HG03135 (cell line): ENCODE results near the gene TES.
A peak's percentile ranks its signal among the peaks of the same experiment; 100 is the strongest.
"Not testable (repeated sequence)": the region's sequence is repeated elsewhere in the genome, so short reads cannot be mapped to it uniquely, and the experiment has no call there.

Experiments
- ATAC-seq: cut with Tn5 transposase; IDR thresholded peaks from one replicate; pipeline ENCODE4 v1.9.1; 2021; ENCODE audit warnings: mild to moderate bottlenecking, moderate library complexity; ENCODE audit not compliant: unreplicated experiment

TES gene, protein sequence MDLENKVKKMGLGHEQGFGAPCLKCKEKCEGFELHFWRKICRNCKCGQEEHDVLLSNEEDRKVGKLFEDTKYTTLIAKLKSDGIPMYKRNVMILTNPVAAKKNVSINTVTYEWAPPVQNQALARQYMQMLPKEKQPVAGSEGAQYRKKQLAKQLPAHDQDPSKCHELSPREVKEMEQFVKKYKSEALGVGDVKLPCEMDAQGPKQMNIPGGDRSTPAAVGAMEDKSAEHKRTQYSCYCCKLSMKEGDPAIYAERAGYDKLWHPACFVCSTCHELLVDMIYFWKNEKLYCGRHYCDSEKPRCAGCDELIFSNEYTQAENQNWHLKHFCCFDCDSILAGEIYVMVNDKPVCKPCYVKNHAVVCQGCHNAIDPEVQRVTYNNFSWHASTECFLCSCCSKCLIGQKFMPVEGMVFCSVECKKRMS

DNA sequence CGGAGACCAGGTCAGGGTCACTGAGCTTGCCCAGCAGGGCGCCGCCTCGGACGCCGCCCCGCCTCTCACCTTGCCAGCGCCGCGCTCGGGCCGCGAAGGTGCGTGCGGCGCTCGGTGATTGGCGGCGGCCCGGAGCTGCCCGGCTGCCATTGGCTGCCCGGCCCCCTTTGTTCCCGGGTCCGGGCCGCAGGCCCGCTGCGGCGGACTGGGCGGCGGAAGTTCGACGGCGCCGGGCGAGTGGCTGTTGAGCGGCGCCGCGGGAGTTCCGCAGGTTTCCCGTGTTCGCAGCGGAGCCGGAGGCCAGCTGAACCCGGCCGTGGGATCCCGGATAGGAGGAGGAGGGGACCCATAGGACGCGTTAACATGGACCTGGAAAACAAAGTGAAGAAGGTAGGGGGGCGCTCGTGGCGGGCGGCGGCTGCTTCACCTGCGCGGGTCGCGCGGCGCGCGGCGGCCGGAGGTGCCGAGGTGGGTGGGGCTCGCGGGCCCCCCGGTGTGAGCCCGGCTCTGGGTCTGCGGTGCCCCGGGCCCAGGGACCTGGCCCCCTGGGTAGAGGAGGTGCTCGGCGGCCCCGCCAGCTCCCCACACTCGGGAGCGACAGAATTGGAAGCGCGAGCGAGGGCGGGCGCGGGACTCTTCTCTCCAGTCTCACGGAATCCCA, at the start of gene TES:
TES (plus strand) TSS at position 195 of the 661 bp plus-strand sequence; CDS start at position 364, 169 bp downstream.
- peak; percentile 85 for ATAC-seq

DNA sequence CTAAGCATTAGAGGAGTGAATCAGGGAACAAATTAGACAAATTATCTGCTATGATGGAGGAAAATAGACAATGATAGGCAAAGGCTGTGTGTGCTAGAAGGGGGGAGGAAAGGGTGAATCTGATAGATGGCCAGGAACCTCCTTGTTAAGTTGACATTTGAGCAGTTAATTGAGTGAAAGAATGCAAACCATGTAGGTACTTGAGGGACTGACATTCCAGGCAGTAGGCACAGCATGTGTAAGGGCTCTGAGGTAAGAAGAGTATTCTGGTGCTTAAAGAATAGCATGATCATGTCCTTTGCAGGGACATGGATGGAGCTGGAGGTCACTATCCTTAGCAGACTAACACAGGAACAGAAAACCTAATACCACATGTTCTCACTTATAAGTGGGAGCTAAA, 48.6 kb upstream of the TES start:
- ATAC-seq = no peak

DNA sequence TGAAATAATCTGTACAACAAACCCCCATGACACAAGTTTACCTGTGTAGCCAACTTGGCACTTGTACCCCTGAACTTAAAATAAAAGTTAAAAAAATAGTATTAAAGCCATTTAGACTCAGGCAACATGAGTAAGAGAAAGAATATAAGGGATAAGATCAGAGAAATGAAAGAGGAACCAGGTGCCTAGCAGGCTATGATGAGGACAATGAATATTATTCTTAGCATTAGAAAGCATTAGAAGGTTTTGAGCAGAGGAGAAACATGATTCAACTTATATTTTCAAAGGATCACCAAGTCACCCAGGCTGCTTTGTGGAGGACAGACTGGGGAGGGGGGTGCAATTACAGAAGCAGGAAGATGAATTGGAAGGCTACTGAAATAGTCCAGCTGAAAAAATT, 48.1 kb upstream of the TES start:
- ATAC-seq = no peak

DNA sequence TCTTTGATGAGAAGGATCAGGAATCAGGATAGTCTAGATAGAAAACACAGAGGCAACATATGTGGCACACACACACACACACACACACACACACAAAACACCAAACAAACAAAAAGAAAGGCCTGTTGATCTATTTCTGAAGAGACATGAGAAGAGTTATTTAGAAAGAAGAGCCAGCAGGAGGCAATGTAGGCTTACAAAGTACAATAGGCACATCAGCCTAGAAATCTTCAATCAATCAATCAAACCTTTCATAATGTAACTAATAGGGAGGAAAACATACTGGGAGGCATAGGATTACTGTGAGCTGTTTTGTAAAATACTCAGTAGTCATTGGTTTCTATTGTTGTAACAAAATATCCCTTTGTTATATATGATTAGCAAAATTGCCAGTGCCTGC, 47.3 kb upstream of the TES start:
- no peak for ATAC-seq

DNA sequence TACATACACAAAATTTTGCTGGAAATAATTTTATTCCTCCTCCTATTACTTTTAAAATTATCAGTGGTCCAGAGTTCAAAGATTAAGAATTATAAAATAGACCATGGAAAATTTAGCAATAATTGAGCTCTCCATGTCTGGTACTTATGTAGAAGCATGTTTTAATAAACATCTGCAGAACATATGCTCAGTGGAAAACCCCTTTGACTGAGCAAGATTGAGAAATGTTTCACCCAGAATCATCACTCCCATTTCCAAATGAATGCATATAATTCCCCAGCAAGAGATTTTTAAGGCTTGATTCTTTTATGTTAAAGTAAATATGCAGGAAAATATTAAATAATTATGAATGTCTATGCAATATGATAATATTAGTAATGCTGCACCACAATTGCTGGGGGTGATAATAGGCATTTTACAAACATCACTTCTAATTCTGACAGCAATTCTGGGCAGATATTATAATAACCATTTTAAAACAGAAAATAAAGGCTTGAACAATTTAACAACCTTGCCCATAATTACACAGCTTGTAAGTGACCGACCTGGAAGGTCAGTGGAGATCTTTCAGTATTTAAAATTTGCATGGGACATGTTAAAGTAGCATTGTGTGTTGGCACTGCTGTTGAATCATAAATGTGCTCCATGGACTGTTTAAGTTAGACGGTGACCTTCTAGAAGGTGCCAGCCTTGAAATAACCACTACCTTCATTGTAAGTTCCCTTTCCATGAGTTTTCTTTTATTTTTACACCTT, 45.6 kb upstream of the TES start:
- ATAC-seq = no peak

DNA sequence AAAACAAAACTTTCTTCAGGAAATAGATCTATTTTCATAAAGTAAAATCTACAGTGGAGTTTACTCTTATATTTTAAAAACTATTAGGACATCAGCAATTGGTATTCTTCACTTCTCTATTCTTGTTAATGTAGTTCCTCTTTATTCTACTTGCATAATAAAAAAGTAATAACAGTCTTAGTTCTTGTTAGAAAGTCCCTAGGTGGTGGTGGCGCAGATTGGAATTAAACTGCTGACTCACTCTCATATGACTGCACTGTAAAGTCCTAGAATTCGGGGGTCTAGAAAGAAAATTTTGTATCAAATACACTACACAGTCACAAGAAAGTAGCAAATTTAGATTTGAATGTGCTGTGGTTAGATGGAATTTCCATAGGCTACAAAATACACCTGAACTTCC, 44.6 kb upstream of the TES start:
- peak; percentile 80 for ATAC-seq

DNA sequence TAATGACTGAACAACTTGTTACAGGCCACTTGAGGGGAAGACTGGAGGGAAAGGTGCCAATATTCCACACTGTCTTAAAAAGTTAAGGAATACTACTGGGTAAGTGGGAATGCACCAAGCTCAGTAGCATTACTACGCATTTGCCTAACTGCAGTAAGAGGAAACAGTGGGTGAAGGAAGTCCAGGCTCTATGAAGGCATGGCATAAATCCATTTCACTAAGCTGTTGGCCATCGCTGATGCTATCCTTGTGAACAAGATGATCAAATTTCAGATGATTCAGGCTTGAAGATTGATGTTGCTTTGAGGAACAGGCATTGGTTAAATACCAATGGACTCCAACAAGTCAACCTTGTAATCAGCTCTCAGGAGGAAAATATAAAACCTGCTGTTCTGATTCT, 44.2 kb upstream of the TES start:
- no peak for ATAC-seq

DNA sequence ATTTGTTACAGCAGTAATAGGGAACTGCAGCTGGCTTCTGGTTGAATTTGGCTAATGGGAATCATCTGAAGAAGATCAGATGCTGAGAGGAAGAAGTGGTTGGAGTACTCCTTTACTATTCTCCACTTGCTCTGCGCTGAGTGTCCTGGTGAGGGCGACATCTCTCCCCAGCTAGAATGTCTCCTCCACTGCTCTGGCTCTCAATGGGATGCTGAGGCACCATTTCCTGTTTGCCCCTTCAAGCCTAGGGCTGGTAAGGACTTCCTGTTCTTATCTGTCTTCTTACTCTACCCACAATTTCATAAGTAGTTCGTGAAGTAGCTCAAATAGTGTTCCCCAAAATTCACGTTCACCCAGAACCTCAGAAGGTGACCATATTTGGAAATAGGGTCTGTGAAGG, 43.2 kb upstream of the TES start:
- ATAC-seq = no peak

DNA sequence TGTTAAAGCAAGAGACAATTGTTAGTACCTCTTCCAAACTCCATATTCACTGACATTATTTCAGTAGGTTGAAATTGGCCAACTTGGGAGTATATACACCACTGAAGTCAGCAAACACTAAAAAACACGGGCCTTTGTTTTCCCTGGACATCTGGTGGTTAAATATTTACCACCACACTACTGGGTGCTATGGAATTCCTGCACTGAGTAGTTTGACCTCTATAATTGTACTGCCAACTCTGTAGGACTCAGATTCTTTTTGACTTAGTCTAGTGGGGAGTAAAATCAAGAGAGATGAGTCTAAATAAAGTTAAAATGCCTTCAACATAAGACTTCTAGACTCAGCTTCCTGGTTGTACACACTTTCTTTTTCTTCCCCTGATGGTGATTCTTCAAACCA, 41.3 kb upstream of the TES start:
- no peak for ATAC-seq

DNA sequence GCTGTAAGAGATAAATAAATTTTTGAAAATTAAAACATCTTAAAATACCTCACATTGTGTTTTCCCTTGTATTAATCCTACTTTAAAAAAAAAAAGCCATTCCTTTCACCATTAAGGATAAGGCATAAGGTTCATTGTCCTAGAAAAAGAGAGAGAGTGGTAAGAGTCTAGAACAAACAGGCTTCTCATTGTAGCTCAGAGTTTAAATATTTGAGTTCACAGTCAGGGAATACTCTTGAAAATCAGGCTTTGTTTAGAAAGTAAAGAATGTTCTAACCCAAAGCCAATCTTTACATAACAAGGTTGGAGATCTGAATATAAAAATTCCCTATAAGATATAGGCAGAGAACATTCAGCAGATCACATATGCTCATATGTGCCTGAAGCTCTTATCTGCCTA, 40.2 kb upstream of the TES start:
- no peak for ATAC-seq

DNA sequence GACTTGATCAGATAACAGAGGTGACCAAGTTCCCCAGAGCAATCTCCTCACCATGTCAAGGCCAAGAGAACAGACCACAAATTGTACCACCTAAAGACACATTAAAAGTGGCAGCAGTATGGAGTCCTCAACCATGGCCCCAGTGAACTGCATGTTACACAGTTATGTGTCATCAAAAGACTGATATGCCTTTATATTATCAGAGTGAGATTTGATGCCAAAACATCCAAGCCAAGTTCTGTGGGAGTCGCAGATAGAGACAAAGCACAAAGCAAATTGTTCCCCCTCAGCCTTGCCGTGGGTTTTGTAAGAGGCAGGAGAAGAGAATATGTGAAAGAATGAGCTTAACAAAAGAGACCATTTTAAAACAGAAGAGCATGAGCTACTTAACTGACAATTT, 39.2 kb upstream of the TES start:
- no peak for ATAC-seq

DNA sequence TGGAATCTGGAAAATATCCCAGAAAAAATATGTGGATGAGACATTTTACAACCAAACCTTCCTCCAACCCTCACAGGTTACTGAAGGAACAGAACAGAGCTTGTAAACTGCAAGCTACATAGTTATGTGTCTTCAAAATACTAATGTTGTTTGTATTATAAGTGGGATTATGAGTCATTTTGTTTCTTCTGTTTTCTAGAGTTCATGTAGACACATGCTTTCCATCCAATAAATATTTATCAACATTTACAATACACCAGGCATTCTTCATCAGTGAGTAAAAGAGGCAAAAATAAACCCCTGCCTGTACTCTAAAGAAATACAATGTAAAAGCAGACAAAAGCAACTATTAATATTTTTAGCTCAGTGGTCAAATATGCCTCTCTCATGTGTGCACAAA, 38.0 kb upstream of the TES start:
- ATAC-seq = no peak

DNA sequence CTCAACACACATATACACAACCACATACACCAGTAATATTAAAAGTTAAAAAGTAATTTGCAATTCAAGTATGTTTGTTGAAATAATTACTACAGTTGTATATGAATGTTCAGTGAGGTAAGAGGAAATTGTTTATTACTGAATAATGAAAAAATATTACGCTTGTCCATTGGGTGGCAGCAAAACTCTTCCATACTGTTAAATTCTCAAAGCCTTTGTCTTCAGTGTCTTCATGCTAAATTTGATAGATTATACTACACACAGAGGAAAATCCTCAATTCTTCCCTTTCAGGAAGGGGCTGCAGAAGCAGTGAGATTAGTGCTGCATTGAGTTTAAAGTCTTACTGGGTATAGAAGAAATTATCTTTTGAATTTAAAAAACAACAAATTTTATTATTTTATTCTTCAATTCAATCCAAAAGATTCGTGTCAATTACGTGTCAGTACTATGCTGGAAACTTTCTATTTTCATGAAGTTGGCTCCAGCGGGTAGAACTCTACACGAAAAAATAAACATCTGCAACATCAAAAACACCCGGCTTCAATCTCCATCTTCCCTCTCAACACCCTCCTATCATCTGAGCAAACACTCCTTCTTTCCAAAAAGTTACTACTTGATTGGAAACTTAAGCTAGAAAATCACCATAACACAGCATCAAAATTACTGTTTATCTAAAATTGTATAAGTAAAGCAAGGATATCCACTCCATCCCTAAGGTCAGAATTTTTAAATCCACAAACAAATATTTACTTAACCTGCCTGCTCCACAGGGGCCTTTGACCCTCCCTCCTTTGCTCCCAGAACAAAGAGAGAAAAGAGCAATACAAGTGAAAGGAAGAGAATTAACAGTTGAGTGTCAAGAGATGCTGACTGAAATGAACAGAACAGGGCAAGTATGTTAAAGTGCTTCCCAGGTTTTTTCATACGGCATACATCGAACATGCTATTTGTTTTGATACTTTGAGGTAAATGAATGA, 37.0 kb upstream of the TES start:
- ATAC-seq = peak; percentile 53

DNA sequence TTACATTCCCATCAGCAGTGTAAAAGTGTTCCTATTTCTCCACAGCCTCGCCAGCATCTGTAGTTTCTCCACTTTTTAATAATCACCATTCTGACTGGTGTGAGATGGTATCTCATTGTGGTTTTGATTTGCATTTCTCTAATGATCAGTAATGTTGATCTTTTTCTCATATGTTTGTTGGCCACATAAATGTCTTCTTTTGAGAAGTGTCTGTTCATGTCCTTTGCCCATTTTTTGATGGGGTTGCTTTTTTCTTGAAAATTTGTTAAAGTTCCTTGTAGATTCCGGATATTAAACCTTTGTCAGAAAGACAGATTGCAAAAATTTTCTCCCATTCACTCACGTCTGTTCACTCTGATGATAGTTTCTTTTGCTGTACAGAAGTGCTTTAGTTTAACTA, 35.2 kb upstream of the TES start:
- ATAC-seq = not testable (repeated sequence)

DNA sequence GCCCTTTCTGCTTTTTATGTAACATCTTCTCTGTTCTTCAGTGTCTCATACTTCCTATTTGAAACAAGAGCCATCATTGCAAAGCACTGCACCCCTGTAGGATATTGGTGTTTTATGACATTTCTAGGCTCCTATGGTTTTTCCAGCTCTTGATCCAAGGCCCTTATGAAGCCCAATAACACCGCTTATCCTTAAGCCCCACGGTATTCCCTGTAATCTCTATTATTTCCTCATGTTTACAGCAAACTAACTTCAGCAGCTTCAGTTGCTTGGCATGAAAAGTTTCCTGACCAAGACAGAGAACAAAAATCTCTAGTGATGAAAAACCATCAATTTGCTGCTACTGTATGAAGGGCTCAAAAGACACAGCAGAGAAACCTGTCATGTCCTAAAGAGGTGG, 34.1 kb upstream of the TES start:
- ATAC-seq = no peak

DNA sequence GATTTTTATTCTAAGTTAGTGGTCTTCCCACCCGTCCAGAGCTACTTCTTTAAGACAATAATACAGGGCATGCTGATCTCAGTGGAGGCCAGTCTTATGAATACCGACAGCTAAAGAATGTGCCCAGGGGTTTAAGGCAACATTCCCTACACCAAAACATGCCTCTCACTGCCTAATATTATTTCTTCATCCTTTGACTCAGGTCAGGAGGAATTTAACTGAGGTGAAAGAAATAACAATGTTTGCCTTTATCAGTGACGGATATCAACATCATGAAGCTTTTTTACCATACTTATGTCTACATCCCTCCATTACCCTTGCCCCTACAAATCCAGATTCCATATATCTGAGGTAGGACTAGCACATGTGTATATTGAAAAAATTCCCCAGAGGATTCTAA, 33.3 kb upstream of the TES start:
- ATAC-seq = no peak

DNA sequence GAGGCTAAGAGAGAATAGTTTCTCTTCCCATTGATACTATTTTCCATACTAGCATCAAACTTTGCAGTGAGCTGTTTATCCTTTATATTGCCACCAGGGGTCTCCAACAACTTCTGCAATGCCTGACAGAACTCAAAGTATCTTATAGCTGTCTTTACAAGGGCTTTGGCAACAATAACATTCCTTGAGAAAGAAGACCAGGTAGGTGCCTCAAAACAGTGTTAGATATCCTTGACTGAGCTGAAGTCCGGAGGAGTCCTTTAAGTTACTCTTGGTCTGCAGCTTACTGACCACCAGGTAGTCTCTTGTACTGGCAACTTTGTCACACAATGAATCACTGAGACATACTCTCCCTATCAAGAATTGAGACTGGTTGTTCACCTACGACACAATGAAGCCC, 30.0 kb upstream of the TES start:
- peak; percentile 83 for ATAC-seq

DNA sequence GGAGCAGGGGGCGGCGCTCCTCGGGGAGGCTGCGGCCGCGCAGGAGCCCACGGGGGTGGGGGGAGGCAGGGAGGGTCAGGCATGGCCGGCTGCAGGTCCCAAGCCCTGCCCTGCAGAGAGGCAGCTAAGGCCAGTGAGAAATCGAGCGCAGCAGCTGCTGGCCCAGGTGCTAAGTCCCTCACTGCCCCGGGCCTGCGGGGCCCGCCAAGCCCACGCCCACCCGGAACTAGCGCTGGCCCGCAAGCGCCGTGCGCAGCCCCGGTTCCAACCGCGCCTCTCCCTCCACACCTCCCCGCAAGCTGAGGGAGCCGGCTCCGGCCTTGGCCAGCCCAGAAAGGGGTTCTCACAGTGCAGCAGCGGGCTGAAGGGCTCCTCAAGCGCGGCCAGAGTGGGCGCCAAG, 28.3 kb upstream of the TES start:
- ATAC-seq = no peak

DNA sequence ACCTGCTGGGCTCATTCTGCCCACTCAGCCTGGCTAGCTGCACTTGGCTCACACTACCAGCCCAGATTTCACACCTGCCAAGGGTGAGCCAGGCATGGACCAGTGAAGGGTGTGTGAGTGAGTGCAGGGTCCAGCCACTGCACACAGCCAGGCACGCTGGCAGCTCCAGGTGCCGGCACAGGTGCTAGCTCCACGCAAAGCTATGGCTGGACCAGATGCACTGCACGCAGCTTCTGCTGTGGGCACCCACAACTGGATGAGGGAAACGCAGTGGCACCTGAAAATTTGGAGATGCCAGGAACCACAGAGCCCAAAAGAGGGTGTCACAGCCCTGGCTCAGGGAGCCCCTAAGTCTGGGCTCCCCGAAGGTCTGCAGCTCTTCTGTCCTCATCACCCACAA, 24.9 kb upstream of the TES start:
- ATAC-seq = no peak

DNA sequence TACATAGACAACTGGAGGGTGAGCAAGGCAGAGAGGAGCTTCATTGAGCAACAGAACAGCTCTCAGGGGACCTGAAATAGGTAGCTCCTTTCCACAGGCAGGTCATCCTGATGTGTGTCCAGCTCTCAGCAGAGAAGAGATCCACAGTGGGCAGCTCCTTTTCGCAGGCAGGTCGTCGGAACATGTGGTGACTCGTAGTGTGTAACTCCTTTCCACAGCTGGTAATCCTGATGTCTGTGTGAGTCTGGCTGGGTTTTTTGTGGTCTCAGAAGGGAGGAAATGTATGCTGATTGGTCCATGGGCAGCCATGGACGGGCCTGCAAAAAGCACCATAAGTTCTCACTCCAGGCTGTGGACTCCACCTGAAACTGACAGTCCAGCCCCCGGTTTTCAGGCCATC, 24.4 kb upstream of the TES start:
- ATAC-seq = no peak

DNA sequence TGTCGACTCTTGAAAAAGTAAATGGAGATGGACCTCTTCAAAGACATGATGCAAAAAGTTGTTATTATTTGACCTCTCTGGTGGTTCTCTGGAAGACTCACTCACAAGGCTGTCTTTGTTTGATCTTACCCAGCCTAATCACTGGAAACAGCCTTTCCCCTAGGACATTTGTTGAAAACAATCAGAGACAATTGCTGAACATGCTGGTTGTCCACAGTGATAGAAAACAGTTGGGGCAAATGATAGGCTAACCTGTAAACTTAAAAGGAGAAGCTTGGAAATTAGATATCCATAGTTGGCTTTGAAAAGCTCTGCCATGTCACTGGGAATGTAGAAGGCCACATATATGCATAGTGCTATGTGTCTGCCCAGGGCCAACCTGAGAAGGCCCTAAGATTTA, 22.9 kb upstream of the TES start:
- no peak for ATAC-seq
